GM18870 (cell line): ENCODE data around the gene CDH13.

Experiments
- ATAC-seq: cut with Tn5 transposase; IDR thresholded peaks from one replicate; pipeline ENCODE4 v1.9.1; 2021; ENCODE audit warnings: moderate library complexity; ENCODE audit not compliant: unreplicated experiment

CDH13 gene

GRCh38 chr16:83365166-83365565 lies 738.4 kb downstream of the CDH13 start:
- no peak for ATAC-seq

- ATAC-seq: no peak
These were observed 739.5 kb downstream of the CDH13 start for GRCh38 chr16:83366228-83366627.

- no peak for ATAC-seq
These were observed 748.2 kb downstream of the CDH13 start for GRCh38 chr16:83374979-83375378.

GRCh38 chr16:83389751-83390150 lies 763.0 kb downstream of the CDH13 start:
- ATAC-seq: no peak

- ATAC-seq: no peak
These were observed 764.0 kb downstream of the CDH13 start for GRCh38 chr16:83390759-83391158.

GRCh38 chr16:83392743-83393142 lies 766.0 kb downstream of the CDH13 start:
- ATAC-seq: no peak

- ATAC-seq: no peak
These were observed 766.6 kb downstream of the CDH13 start for GRCh38 chr16:83393196-83393981.

GRCh38 chr16:83397601-83398291 lies 771.0 kb downstream of the CDH13 start:
- no peak for ATAC-seq

GRCh38 chr16:83400234-83400633 lies 773.5 kb downstream of the CDH13 start:
- ATAC-seq: no peak

GRCh38 chr16:83402160-83402814 lies 775.5 kb downstream of the CDH13 start:
- no peak for ATAC-seq

- ATAC-seq: no peak
These were observed 776.2 kb downstream of the CDH13 start for GRCh38 chr16:83402967-83403366.

- no peak for ATAC-seq
These were observed 777.0 kb downstream of the CDH13 start for GRCh38 chr16:83403761-83404160.

GRCh38 chr16:83404261-83404660 lies 777.5 kb downstream of the CDH13 start:
- ATAC-seq: no peak

GRCh38 chr16:83407928-83408327 lies 781.2 kb downstream of the CDH13 start:
- no peak for ATAC-seq

- ATAC-seq: no peak
These were observed 782.6 kb downstream of the CDH13 start for GRCh38 chr16:83409347-83409746.

- no peak for ATAC-seq
These were observed 791.8 kb downstream of the CDH13 start for GRCh38 chr16:83418565-83418964.

GRCh38 chr16:83420206-83420760 lies 793.5 kb downstream of the CDH13 start:
- ATAC-seq: no peak

GRCh38 chr16:83433201-83433600 lies 806.4 kb downstream of the CDH13 start:
- no peak for ATAC-seq

GRCh38 chr16:83437036-83437435 lies 810.3 kb downstream of the CDH13 start:
- no peak for ATAC-seq

GRCh38 chr16:83438326-83438725 lies 811.6 kb downstream of the CDH13 start:
- ATAC-seq: no peak

GRCh38 chr16:83439412-83439811 lies 812.6 kb downstream of the CDH13 start:
- no peak for ATAC-seq

- ATAC-seq: no peak
These were observed 814.7 kb downstream of the CDH13 start for GRCh38 chr16:83441517-83441916.
